Caco-2 (cell line): ENCODE data around the gene NTN4. TPM values are rescaled to one million over a fixed set of nuclear protein-coding genes. Genes with fewer than 3 reads are reported as not detected.
A peak's percentile ranks its signal among the peaks of the same experiment; 100 is the strongest.

Experiments used
- BruUV-seq: library from RNA; stranded (reverse); fragments of 400-500 nt; replicated peaks from 2 replicates; lab custom pipeline; 2021; lab: Mats Ljungman, UMichigan
- CTCF ChIA-PET: fragments of 300-600 bp; sonication (Branson Sonifier 250); formaldehyde crosslinking; loops from one replicate; lab custom pipeline; 2022; ENCODE audit warnings: antibody characterized with exemption; lab: Charles Lee
- POLR2A ChIA-PET: fragments of 300-600 bp; sonication (Branson Sonifier 250); formaldehyde crosslinking; loops from one replicate; lab custom pipeline; 2022; ENCODE audit warnings: antibody characterized with exemption; lab: Charles Lee
- DNase-seq, 2 experiments: peaks; one replicate each; pipeline versions ENCODE4 v3.0.0 to v3.0.0-alpha.2; 2020 to 2022
- H3K27me3 ChIP-seq: replicated peaks from 2 replicates; pipeline ENCODE4 v1.6.0; 2011; ENCODE audit warnings: low read length; ENCODE audit not compliant: control insufficient read depth, insufficient read depth
- H3K36me3 ChIP-seq: 2 replicates; pipeline ENCODE4 v1.5.1; 2011; ENCODE audit warnings: low read length; ENCODE audit not compliant: control insufficient read depth, insufficient read depth
- H3K4me1 ChIP-seq: fragments of 250-450 bp; sonication (Bioruptor Pico); 2 replicates; pipeline ENCODE4 v1.5.1; 2020; ENCODE audit warnings: mild to moderate bottlenecking
- H3K4me3 ChIP-seq: 2 replicates; pipeline ENCODE4 v1.5.1; 2011; ENCODE audit warnings: low read depth, mild to moderate bottlenecking, control low read depth, low read length
- H3K9me3 ChIP-seq: fragments of 250-450 bp; sonication (Bioruptor Pico); 2 replicates; pipeline ENCODE4 v1.5.1; 2020; ENCODE audit warnings: mild to moderate bottlenecking, moderate library complexity
- H3K27ac Mint-ChIP-seq: one replicate; pipeline ENCODE4 v1.8.0; 2022; ENCODE audit warnings: mixed read lengths; ENCODE audit not compliant: unreplicated experiment
- H3K27me3 Mint-ChIP-seq: one replicate; pipeline ENCODE4 v1.8.0; 2022; ENCODE audit warnings: mixed read lengths; ENCODE audit not compliant: insufficient read depth, unreplicated experiment
- H3K36me3 Mint-ChIP-seq: one replicate; pipeline ENCODE4 v1.8.0; 2022; ENCODE audit warnings: mild to moderate bottlenecking, mixed read lengths; ENCODE audit not compliant: insufficient read depth, unreplicated experiment
- H3K4me1 Mint-ChIP-seq: one replicate; pipeline ENCODE4 v1.8.0; 2022; ENCODE audit warnings: low read depth, mixed read lengths; ENCODE audit not compliant: unreplicated experiment
- H3K4me3 Mint-ChIP-seq: one replicate; pipeline ENCODE4 v1.8.0; 2022; ENCODE audit warnings: mild to moderate bottlenecking, moderate library complexity, mixed read lengths; ENCODE audit not compliant: unreplicated experiment
- H3K9me3 Mint-ChIP-seq: one replicate; pipeline ENCODE4 v1.8.0; 2022; ENCODE audit warnings: mixed read lengths; ENCODE audit not compliant: unreplicated experiment
- intact Hi-C: fragments of 100-400 bp; cut with micrococcal nuclease; formaldehyde crosslinking; loops from one replicate; pipeline ENCODE4 v1.10.0; 2022; ENCODE audit not compliant: unreplicated experiment
- total RNA-seq: library from RNA; stranded (reverse); gene quantifications from 2 replicates; pipeline ENCODE4 v1.2.3, GENCODE V29; 2022
- TF ChIP-seq, protein P1 (sequence below), 2 experiments: fragments of 200-600 bp in 1 of 2; IDR thresholded peaks; 1 replicate in 1 of 2; 2 replicates in 1 of 2; pipeline versions ENCODE4 v1.5.1 to v1.8.0; 2011 to 2022; ENCODE audit warnings: antibody characterized with exemption in 1 of 2, control low read depth in 1 of 2, inconsistent platforms in 1 of 2, low read depth in 1 of 2, low read length in 1 of 2, mild to moderate bottlenecking in 1 of 2, moderate library complexity in 1 of 2; ENCODE audit not compliant: insufficient read depth in 1 of 2, severe bottlenecking in 1 of 2, unreplicated experiment in 1 of 2

The NTN4 gene
- total RNA-seq, 1 experiment from 2014 or later: 54.1 TPM

DNA sequence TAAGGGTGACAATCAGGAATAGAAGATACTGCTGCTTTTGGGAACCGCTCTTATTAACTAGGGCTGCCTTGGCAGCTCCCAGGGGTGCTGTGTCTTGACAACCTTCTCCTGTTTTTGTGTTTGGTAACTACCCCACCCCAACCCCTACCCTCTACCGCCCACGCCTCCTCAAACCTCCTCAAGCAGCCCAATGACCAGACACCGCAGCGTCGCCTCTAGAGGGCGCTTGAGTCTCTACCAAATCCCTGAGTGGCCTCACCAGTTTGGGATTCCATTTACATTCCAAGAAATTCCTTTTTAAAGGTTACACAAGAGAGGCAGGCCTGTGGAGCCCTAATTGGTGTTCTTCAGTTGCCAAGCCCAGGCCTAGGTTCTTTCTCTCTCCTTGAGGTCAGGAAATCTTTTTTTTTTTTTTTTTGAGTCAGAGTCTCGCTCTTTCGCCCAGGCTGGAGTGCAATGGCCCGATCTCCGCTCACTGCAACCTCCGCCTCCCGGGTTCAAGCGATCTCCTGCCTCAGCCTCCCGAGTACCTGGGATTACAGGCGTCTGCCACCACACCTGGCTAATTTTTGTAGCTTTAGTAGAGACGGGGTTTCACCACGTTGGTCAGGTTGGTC lies 166.9 kb downstream of the NTN4 start:
- Mint-ChIP-seq H3K4me3 (no peak overlapping the region), H3K27me3 (no peaks in the 10 kb centered on the region), H3K27ac (peak overlapping the region; percentile 53), H3K9me3 (no peaks in the 10 kb centered on the region), H3K4me1 (no peaks in the 10 kb centered on the region), H3K36me3 (no peaks in the 10 kb centered on the region)
- BruUV-seq: no TSS peak
- ChIA-PET POLR2A (no interaction called here), CTCF (interaction anchor here (0.7 kb wide), 3 partner anchors 95 to 174 kb away, joined by 4 to 5 read pairs (median 5); no protein-coding TSS in a partner anchor)
- H3K36me3 ChIP-seq: no peaks in the 10 kb centered on the region
- no peak overlapping the region for H3K4me3 ChIP-seq
- TF ChIP-seq, protein P1, sequence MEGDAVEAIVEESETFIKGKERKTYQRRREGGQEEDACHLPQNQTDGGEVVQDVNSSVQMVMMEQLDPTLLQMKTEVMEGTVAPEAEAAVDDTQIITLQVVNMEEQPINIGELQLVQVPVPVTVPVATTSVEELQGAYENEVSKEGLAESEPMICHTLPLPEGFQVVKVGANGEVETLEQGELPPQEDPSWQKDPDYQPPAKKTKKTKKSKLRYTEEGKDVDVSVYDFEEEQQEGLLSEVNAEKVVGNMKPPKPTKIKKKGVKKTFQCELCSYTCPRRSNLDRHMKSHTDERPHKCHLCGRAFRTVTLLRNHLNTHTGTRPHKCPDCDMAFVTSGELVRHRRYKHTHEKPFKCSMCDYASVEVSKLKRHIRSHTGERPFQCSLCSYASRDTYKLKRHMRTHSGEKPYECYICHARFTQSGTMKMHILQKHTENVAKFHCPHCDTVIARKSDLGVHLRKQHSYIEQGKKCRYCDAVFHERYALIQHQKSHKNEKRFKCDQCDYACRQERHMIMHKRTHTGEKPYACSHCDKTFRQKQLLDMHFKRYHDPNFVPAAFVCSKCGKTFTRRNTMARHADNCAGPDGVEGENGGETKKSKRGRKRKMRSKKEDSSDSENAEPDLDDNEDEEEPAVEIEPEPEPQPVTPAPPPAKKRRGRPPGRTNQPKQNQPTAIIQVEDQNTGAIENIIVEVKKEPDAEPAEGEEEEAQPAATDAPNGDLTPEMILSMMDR (IDR thresholded peaks at IDR 0.05; ENCODE audit: insufficient read depth in 1 of 2, low read depth in 1 of 2, low read length in 1 of 2, severe bottlenecking in 1 of 2, unreplicated experiment in 1 of 2): peak; percentile 61 to 76
- no peaks in the 10 kb centered on the region for H3K27me3 ChIP-seq
- H3K4me1 ChIP-seq: peaks cover 13% of the 10 kb centered on the region; the same call in 1 of the 2 replicates
- DNase-seq: peak; percentile 78
- intact Hi-C loops: loop anchor here (1.0 to 5.0 kb wide), 5 partner anchors 31 to 192 kb away; no protein-coding TSS in a partner anchor
- H3K9me3 ChIP-seq: no peaks in the 10 kb centered on the region

DNA sequence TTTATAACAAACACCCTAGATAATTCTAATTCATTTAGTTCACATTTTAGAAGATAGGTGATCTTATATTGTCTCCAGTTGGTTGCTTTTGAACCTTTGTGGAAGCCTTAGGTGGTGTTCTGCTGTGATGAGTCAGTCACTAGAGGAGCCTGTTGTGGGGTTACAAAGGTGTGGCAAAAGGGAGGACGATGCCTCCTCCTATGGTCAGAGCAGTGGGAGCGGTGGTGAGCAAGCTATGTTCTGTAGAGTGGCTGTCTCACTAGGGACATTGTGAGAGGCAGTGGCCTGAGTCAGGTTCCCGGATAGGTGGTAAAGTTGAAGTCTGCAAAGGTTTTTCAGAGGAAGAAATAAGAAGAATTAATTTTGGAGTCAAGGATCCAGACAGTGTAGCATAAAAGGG lies 167.7 kb downstream of the NTN4 start:
- H3K27ac Mint-ChIP-seq: peak overlapping the region; percentile 53
- H3K4me1 Mint-ChIP-seq: no peaks in the 10 kb centered on the region
- no peak overlapping the region for H3K4me3 Mint-ChIP-seq
- ChIA-PET POLR2A (no interaction called here), CTCF (no interaction called here)
- no peaks in the 10 kb centered on the region for H3K9me3 Mint-ChIP-seq
- BruUV-seq: no TSS peak
- Histone ChIP-seq H3K9me3 (no peaks in the 10 kb centered on the region), H3K4me1 (peaks cover 13% of the 10 kb centered on the region; the same call in 1 of the 2 replicates), H3K36me3 (no peaks in the 10 kb centered on the region), H3K4me3 (no peak overlapping the region), H3K27me3 (no peaks in the 10 kb centered on the region)
- no peak for DNase-seq
- intact Hi-C loops: loop anchor here (1.0 to 5.0 kb wide), 5 partner anchors 32 to 192 kb away; no protein-coding TSS in a partner anchor
- H3K27me3 Mint-ChIP-seq: no peaks in the 10 kb centered on the region
- no peaks in the 10 kb centered on the region for H3K36me3 Mint-ChIP-seq
- TF ChIP-seq, protein P1 (IDR thresholded peaks at IDR 0.05; ENCODE audit: insufficient read depth in 1 of 2, low read depth in 1 of 2, low read length in 1 of 2, severe bottlenecking in 1 of 2, unreplicated experiment in 1 of 2): no peak

DNA sequence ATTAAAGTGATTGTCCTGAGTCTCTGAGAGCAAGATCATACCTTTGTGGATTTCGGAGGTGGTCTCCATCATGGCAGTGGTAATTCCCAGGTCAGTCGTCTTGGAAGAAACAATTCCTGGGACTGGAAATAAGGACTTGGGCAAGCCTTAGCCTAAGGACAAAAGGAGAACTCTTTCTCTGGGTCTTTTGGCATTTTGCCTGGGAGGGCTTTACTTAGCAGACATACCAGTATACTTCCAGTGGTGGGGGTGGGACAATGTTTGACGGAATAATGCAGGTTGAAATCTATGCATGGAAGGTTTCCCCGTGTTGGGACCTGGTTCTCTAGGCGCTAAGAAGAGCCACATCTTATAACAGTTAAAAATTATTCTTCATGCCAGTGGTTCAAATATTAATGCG lies 168.8 kb downstream of the NTN4 start:
- TF ChIP-seq, protein P1 (IDR thresholded peaks at IDR 0.05; ENCODE audit: insufficient read depth in 1 of 2, low read depth in 1 of 2, low read length in 1 of 2, severe bottlenecking in 1 of 2, unreplicated experiment in 1 of 2): no peak
- H3K4me3 ChIP-seq: no peak overlapping the region
- H3K36me3 ChIP-seq: no peaks in the 10 kb centered on the region
- Mint-ChIP-seq H3K27ac (no peak overlapping the region), H3K36me3 (no peaks in the 10 kb centered on the region), H3K27me3 (no peaks in the 10 kb centered on the region), H3K9me3 (no peaks in the 10 kb centered on the region), H3K4me1 (no peaks in the 10 kb centered on the region), H3K4me3 (no peak overlapping the region)
- POLR2A ChIA-PET: no interaction called here
- H3K4me1 ChIP-seq: peaks cover 13% of the 10 kb centered on the region; the same call in 1 of the 2 replicates
- BruUV-seq: no TSS peak
- CTCF ChIA-PET: no interaction called here
- no peak for DNase-seq
- no peaks in the 10 kb centered on the region for H3K27me3 ChIP-seq
- intact Hi-C loops: loop anchor here (2.0 to 5.0 kb wide), 2 partner anchors 33 to 116 kb away; no protein-coding TSS in a partner anchor
- no peaks in the 10 kb centered on the region for H3K9me3 ChIP-seq
